HFFc6 (cell line): ENCODE results near the gene PACSIN1. TPM values are rescaled to one million over a fixed set of nuclear protein-coding genes. Genes with fewer than 3 reads are reported as not detected.

Source experiments
- DNase-seq: peaks from one replicate; pipeline ENCODE4 v3.0.0-alpha.2; 2018
- H3K27ac Mint-ChIP-seq: 2 replicates; pipeline ENCODE4 v1.8.0; 2020; ENCODE audit warnings: mild to moderate bottlenecking, mixed read lengths
- H3K27me3 Mint-ChIP-seq: 2 replicates; pipeline ENCODE4 v1.8.0; 2021; ENCODE audit warnings: mild to moderate bottlenecking, moderate library complexity, mixed read lengths; ENCODE audit not compliant: insufficient read depth
- H3K36me3 Mint-ChIP-seq: 2 replicates; pipeline ENCODE4 v1.8.0; 2021; ENCODE audit warnings: low read depth, mixed read lengths
- H3K4me1 Mint-ChIP-seq: 2 replicates; pipeline ENCODE4 v1.8.0; 2020; ENCODE audit warnings: low read depth, mixed read lengths
- H3K4me3 Mint-ChIP-seq: 2 replicates; pipeline ENCODE4 v1.8.0; 2020; ENCODE audit warnings: mild to moderate bottlenecking, moderate library complexity, mixed read lengths
- H3K9me3 Mint-ChIP-seq: 2 replicates; pipeline ENCODE4 v1.8.0; 2020; ENCODE audit warnings: mild to moderate bottlenecking, mixed read lengths
- total RNA-seq, 6 experiments: library from RNA; stranded (reverse); fragmentation: NEBNext Ultra II Directional; extraction: Animal tissue kit (Norgen Biotek cat#: 25700); gene quantifications; 2 replicates in 1 of 6; 3 replicates in 5 of 6; pipeline ENCODE4 v1.2.3, GENCODE V29; 2021
- TF ChIP-seq, protein P1 (sequence below): fragments of 200-600 bp; sonication (generic); IDR thresholded peaks from 2 replicates; pipeline ENCODE4 v1.5.0; 2021; ENCODE audit warnings: antibody characterized with exemption, mild to moderate bottlenecking

The PACSIN1 gene
- total RNA-seq, 6 experiments from 2014 or later: not detected

DNA sequence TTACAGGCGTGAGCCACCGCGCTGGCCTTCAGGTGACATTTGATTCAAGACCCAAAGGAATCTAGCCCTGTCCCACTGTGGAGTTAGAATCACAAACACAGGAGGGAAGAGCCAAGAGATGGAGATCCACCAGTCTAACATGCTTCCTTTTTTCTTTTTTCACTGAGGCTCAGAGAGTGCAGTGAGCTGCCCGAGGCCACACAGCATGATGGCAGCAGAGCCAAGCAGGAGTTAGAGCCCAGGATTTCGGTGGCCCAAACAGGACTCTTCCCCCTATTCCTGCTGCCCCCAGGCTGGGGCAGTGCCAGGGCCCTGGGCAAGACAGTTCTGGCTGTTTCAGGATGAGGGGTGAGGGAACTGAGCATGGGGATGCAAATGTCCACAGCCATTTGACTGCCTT is 98.3 kb downstream of the PACSIN1 start:
- TF ChIP-seq, protein P1, sequence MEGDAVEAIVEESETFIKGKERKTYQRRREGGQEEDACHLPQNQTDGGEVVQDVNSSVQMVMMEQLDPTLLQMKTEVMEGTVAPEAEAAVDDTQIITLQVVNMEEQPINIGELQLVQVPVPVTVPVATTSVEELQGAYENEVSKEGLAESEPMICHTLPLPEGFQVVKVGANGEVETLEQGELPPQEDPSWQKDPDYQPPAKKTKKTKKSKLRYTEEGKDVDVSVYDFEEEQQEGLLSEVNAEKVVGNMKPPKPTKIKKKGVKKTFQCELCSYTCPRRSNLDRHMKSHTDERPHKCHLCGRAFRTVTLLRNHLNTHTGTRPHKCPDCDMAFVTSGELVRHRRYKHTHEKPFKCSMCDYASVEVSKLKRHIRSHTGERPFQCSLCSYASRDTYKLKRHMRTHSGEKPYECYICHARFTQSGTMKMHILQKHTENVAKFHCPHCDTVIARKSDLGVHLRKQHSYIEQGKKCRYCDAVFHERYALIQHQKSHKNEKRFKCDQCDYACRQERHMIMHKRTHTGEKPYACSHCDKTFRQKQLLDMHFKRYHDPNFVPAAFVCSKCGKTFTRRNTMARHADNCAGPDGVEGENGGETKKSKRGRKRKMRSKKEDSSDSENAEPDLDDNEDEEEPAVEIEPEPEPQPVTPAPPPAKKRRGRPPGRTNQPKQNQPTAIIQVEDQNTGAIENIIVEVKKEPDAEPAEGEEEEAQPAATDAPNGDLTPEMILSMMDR: no peak
- Mint-ChIP-seq H3K9me3 (no peaks in the 10 kb centered on the region), H3K27me3 (peaks cover 5% of the 10 kb centered on the region), H3K36me3 (no peaks in the 10 kb centered on the region), H3K4me3 (no peak overlapping the region), H3K4me1 (peaks cover 9% of the 10 kb centered on the region), H3K27ac (no peak overlapping the region)
- no peak for DNase-seq

DNA sequence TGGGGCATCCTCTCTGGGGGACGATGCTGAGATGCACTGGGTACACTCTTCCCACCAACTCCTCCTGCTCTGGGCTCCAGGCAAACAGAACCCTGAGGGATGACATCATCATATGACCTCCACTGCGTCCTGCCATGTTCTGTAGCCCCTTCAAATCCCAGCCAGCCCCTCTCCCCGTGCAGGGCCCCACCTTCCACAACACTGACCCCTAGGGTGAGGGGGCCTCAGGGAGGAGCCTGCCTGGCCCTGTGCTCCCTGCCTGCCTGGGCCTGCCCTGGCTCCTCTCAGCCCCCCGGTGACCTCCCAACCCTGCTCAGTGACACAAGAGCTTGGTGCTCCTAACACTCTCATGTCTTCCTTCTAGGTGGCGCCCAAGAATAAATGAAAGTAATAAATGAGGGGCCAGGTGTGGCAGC is 99.9 kb downstream of the PACSIN1 start:
- Mint-ChIP-seq H3K4me3 (no peak overlapping the region), H3K27me3 (peaks cover 7% of the 10 kb centered on the region), H3K27ac (no peak overlapping the region), H3K9me3 (no peaks in the 10 kb centered on the region), H3K4me1 (peaks cover 3% of the 10 kb centered on the region), H3K36me3 (no peaks in the 10 kb centered on the region)
- DNase-seq: no peak
- TF ChIP-seq, protein P1: no peak

DNA sequence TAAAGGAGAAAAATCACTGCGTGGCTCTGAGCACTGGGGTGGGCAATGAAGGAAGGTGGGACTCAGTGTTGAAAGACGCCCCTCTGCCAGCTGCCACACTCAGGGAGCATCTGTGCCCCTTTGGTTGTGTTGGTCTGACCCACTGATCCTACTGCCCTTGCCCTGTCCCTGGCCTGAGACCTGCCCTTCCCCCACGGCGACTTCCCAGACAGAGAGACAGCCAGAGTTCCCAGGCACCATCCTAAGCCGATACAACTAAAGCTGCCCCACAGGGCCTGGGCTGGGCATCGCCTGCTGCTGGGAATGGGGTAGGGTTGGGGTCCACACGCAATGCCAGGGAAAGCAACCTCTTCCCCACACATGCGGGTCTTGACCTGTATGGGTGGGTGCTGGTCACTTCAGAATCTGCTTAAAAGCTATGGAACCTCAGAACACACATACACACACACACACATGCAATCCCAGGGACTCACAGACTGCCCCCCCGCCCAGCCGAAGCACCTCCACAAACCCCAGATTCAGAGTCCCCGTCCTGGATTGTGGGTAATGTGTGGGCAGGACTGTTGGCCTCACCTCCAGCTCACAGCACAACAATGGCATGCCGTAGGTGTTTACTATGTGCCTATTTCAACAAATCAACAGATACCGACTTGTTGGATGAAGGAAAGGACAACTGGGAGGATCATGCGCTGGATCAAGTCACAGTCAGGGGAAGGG is 101.1 kb downstream of the PACSIN1 start:
- H3K9me3 Mint-ChIP-seq: no peaks in the 10 kb centered on the region
- TF ChIP-seq, protein P1: no peak
- no peak for DNase-seq
- H3K4me1 Mint-ChIP-seq: no peaks in the 10 kb centered on the region
- H3K36me3 Mint-ChIP-seq: no peaks in the 10 kb centered on the region
- H3K27me3 Mint-ChIP-seq: peaks cover 6% of the 10 kb centered on the region; the same call in 1 of the 2 replicates
- H3K4me3 Mint-ChIP-seq: no peak overlapping the region
- no peak overlapping the region for H3K27ac Mint-ChIP-seq

DNA sequence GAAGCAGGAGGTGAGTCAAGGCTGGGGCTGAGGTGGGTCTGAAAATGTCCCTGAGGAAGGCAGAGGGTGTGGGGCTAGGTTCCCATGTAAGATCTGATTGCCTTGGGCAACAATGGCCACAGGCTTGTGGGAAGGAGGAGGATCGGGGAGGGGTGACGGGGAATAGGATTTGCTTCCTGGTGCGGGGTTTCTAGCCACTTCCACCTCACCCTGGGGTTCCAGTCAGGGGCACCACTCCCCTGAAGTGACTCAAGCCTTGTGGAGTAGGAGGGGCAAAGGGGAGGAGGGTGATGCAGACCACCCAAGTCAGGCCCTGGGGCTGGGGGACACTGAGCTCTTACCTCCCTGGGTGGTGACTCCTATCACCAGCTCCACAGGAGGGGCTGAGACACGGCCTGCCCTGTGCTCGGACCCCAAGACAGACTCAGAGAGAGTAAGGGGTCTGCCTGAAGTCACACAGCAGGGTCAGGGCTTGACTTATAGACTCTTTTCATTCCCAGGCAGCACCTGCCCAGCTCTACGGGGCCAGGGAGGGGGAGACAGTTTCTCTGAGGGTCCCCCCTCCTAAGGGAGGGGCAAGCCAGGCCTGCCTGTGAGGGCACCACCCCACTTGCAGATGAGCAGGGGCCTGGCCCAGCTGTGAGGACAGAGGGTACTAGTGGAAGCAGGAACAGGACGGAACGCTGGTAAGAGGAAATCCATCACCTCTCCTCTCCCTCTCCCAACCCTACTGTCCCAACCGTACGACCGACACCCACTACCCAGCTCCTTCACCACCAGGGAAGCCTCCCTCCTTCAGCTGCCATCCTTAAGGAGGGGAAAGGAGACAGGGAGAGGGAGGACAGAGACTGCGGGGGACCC is 102.7 kb downstream of the PACSIN1 start:
- Mint-ChIP-seq H3K4me1 (no peaks in the 10 kb centered on the region), H3K36me3 (no peaks in the 10 kb centered on the region), H3K4me3 (no peak overlapping the region), H3K27me3 (peaks cover 11% of the 10 kb centered on the region), H3K9me3 (no peaks in the 10 kb centered on the region), H3K27ac (no peak overlapping the region)
- no peak for DNase-seq
- TF ChIP-seq, protein P1: no peak

DNA sequence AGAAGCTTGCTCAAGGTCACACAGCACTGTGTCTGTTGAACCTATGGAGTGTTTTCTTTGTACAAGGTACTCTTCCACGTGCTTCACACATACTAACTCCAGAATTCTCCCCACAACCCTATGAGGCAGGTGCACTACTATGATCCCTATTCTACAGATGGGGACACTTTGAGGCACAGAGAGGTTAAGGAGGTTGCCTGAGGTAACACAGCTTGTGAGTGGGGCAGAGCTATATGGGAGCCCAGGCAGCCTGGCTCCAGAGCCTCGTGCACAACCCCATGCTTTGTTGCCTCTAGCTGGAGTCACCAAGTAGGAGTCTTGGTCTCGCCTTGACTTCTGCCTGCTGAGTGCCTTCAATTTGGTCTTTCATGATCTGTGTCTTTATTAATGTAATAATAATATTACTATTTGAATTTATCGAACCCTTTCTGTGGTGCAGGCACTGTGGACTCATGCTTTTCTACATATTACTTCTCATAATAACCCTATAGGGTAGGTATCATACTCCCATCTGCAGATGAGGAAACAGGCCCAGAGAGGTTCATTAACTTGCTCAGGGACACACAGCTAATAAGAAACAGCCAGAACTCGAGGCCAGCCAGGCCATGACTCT is 103.6 kb downstream of the PACSIN1 start:
- no peaks in the 10 kb centered on the region for H3K9me3 Mint-ChIP-seq
- no peak overlapping the region for H3K27ac Mint-ChIP-seq
- no peak overlapping the region for H3K4me3 Mint-ChIP-seq
- TF ChIP-seq, protein P1: no peak
- no peak for DNase-seq
- no peaks in the 10 kb centered on the region for H3K36me3 Mint-ChIP-seq
- peaks cover 11% of the 10 kb centered on the region for H3K27me3 Mint-ChIP-seq
- H3K4me1 Mint-ChIP-seq: no peaks in the 10 kb centered on the region
